ENCODE data around the gene SLC29A3. TPM values are rescaled to one million over a fixed set of nuclear protein-coding genes. Genes with fewer than 3 reads are reported as not detected.

Gene SLC29A3
- total RNA-seq, 1 experiment from 2014 or later, result 3.4 TPM

DNA sequence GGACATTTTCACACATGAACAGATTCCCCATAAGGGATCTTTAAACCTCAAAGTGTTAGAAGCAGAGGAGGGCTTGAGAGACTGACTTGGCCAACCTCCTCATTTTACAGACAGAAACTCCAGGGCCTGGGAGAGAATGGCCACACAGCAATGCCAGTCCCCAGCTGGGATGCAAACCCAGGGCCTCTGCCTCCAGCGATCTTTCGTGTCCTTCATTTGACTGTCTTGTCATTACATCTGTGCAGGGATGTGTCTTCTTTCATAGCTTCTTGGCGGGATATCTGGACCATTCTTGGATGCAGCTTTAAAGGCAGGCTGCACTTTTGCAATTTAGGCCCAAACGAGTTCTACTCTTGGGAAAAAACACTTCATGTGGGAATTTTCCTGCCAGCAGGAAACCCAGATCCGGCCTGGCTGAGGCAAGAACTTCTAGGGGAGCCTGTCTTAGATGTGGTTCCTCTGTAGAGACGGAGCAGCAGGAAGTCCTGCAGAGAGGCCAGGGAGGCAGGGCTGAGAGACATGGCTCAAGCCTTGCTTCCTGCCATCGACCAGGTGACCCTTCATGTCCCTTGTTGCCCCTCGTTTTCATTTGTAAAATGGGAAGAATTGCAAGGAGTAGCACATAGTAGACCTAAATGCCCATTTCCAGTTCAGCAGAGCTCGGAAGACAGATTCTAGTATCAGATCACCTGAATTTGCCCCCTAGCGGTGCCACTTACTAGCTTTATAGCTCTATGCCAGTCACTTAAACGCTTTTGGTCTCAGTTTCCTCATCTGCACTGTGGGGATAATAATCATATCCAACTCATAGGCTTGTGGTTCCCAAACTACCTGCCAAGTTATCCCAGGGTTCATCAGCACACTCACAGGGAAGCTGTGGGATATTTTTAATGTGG is 43.9 kb upstream of the SLC29A3 start:
- H3K4me2 ChIP-seq (ENCODE audit: low read depth, low read length, poor library complexity, severe bottlenecking), result no peak overlapping the region
- no peaks in the 10 kb centered on the region for H3K79me2 ChIP-seq (ENCODE audit: low read length)
- DNase-seq, result peak; percentile 57
- no peak overlapping the region for H3K4me3 ChIP-seq (ENCODE audit: low read length)
- no peaks in the 10 kb centered on the region for H4K20me1 ChIP-seq (ENCODE audit: insufficient read depth, low read depth, low read length)
- H3K27me3 ChIP-seq (ENCODE audit: low read length), result no peaks in the 10 kb centered on the region
- H3K36me3 ChIP-seq (ENCODE audit: insufficient read depth, low read length), result no peaks in the 10 kb centered on the region
- no peak overlapping the region for H3K27ac ChIP-seq (ENCODE audit: low read length)
- H3K4me1 ChIP-seq (ENCODE audit: low read length), result no peaks in the 10 kb centered on the region
- no peaks in the 10 kb centered on the region for H3K9me3 ChIP-seq (ENCODE audit: low read length)
- H3K9me2 ChIP-seq (replicated peaks; ENCODE audit: insufficient read depth, low read length), result no peaks in the 10 kb centered on the region
- no peak overlapping the region for H2AFZ ChIP-seq (ENCODE audit: low read length)
- H3K9ac ChIP-seq (ENCODE audit: low read length), result no peak overlapping the region

DNA sequence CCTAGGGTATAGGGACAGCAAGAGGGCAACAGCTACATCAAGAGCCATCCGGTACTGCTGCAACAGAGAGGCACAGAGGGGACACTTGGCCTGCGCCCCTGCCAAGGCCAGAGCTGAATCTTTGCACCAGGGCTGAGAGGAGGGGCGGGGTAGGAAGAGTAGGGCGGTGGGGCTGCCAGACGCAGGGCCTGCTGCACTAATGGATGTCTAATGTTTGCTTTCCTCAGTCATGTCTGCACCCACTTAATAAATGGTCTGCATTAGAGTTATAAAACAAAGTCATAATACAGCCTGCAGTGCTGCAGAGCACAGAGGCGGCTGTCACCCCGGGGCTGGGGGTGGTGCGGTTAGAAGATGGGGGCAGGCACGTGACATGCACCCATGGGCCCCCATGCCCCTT is 42.2 kb upstream of the SLC29A3 start:
- H3K9me2 ChIP-seq (replicated peaks; ENCODE audit: insufficient read depth, low read length), result no peaks in the 10 kb centered on the region
- no peaks in the 10 kb centered on the region for H3K79me2 ChIP-seq (ENCODE audit: low read length)
- no peaks in the 10 kb centered on the region for H3K27me3 ChIP-seq (ENCODE audit: low read length)
- H4K20me1 ChIP-seq (ENCODE audit: insufficient read depth, low read depth, low read length), result no peaks in the 10 kb centered on the region
- H3K27ac ChIP-seq (ENCODE audit: low read length), result no peak overlapping the region
- DNase-seq, result no peak
- H3K9me3 ChIP-seq (ENCODE audit: low read length), result no peaks in the 10 kb centered on the region
- H3K4me2 ChIP-seq (ENCODE audit: low read depth, low read length, poor library complexity, severe bottlenecking), result no peak overlapping the region
- H3K4me1 ChIP-seq (ENCODE audit: low read length), result no peaks in the 10 kb centered on the region
- no peak overlapping the region for H3K4me3 ChIP-seq (ENCODE audit: low read length)
- H3K9ac ChIP-seq (ENCODE audit: low read length), result no peak overlapping the region
- no peak overlapping the region for H2AFZ ChIP-seq (ENCODE audit: low read length)
- H3K36me3 ChIP-seq (ENCODE audit: insufficient read depth, low read length), result no peaks in the 10 kb centered on the region

DNA sequence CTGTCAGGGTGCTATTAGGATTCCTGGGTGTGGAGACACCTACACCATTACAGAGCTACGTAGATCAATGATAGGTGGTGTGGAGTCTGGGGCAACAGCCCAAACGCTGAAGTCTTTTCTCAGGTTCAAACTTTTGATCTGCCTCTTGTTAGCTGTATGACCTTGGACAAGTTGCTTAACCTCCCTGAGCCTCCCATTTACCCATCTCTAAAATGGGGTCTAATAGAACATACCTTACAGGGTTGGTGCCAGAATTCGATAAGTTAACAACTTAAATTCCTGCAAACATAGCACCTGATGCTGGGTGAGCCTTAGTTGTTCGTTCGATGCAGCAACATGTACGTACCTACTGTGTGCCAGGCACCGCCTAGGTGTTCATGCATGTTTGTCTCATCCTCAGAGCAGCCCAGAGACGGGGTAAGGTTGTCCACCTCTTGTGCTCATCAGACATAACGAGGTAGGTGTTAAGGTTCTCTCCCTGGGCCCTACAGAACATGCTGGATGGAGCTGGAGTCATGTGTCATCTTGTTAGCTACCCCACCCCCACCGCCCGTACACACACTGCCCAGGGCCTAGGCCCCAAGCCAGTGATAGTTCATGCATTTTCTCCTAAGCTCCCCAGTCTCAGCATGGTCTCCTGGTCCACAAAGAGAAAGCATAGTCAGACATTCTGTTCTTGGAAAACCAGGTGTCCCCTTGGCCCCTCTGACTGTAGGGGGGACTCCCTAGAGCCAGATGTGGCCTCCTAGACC is 41.0 kb upstream of the SLC29A3 start:
- no peak for DNase-seq
- Histone ChIP-seq H2AFZ (ENCODE audit: low read length) (no peak overlapping the region), H3K9me2 (replicated peaks; ENCODE audit: insufficient read depth, low read length) (no peaks in the 10 kb centered on the region), H3K4me1 (ENCODE audit: low read length) (no peaks in the 10 kb centered on the region), H3K27me3 (ENCODE audit: low read length) (no peaks in the 10 kb centered on the region), H3K4me3 (ENCODE audit: low read length) (no peak overlapping the region), H3K27ac (ENCODE audit: low read length) (no peak overlapping the region), H3K36me3 (ENCODE audit: insufficient read depth, low read length) (no peaks in the 10 kb centered on the region), H4K20me1 (ENCODE audit: insufficient read depth, low read depth, low read length) (no peaks in the 10 kb centered on the region), H3K9me3 (ENCODE audit: low read length) (no peaks in the 10 kb centered on the region), H3K4me2 (ENCODE audit: low read depth, low read length, poor library complexity, severe bottlenecking) (no peak overlapping the region), H3K79me2 (ENCODE audit: low read length) (no peaks in the 10 kb centered on the region), H3K9ac (ENCODE audit: low read length) (no peak overlapping the region)

DNA sequence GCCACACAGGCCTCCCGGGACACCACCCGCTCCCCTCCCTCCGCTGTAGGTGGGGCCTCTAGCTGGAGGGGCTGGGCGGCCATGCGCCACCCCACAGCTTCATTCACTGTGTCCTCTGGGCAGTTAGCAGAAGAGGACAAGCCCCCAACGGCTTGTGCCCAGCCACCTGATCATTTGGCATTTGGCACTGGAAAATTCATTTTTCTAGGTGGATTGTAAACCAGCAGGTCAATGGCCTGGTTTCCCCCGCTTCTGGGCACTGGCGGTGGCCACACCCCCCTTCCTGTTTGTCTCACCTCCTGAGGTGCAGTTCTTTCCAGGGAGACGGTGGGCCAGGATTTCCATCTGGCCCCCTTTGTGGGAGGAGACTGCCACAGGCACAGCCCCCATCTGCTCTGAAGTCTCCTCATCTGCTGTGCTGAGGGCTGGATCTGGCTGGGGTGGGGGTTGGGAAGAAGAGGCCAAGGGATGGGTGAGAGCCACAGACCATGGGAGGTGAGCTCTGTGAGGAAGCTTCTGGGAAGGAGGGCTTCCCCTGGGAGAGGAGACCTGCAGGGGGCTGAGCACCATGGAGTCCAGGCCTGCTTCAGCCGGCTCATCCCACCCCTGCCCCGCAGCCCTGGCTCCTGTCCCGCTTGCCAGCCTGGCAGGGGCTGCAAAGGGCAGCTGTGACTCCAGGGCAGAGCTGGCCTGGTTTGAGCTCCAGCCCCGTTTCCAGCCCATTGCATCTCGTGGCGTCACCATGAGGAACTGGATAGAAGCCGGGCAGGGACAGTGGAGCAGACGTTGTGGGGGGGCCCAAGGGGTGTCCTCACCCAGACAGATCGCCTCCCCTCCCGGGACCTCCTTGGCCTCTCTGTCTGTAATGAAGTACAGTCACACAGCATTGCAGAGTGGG is 40.1 kb upstream of the SLC29A3 start:
- H3K9me2 ChIP-seq (replicated peaks; ENCODE audit: insufficient read depth, low read length), result no peaks in the 10 kb centered on the region
- no peak overlapping the region for H3K27ac ChIP-seq (ENCODE audit: low read length)
- no peaks in the 10 kb centered on the region for H3K36me3 ChIP-seq (ENCODE audit: insufficient read depth, low read length)
- no peaks in the 10 kb centered on the region for H3K4me1 ChIP-seq (ENCODE audit: low read length)
- no peak overlapping the region for H3K4me2 ChIP-seq (ENCODE audit: low read depth, low read length, poor library complexity, severe bottlenecking)
- DNase-seq, result no peak
- H3K4me3 ChIP-seq (ENCODE audit: low read length), result no peak overlapping the region
- no peaks in the 10 kb centered on the region for H3K9me3 ChIP-seq (ENCODE audit: low read length)
- no peaks in the 10 kb centered on the region for H4K20me1 ChIP-seq (ENCODE audit: insufficient read depth, low read depth, low read length)
- H3K9ac ChIP-seq (ENCODE audit: low read length), result no peak overlapping the region
- H3K27me3 ChIP-seq (ENCODE audit: low read length), result no peaks in the 10 kb centered on the region
- H3K79me2 ChIP-seq (ENCODE audit: low read length), result no peaks in the 10 kb centered on the region
- no peak overlapping the region for H2AFZ ChIP-seq (ENCODE audit: low read length)

DNA sequence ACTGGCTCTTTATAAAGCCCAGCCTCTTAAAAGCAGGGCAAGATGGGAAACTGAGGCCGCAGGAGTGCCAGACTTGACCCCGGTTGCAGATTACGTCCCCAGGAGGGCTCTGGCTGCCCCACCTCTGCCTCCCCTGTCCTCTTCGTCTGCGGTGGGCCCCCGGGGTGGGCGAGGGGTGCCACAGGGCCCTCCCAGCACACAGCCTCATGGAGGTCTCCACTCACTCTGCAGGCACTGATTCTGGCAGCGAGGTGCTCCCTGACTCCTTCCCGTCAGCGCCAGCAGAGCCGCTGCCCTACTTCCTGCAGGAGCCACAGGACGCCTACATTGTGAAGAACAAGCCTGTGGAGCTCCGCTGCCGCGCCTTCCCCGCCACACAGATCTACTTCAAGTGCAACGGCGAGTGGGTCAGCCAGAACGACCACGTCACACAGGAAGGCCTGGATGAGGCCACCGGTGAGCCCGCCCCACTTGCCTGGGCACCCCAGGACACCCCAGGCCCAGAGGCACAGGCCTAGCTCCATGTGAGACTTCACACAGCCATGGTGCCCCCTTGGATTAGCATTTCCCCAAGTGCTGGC is 39.4 kb upstream of the SLC29A3 start:
- Histone ChIP-seq H3K36me3 (ENCODE audit: insufficient read depth, low read length) (no peaks in the 10 kb centered on the region), H3K9ac (ENCODE audit: low read length) (no peak overlapping the region), H3K4me1 (ENCODE audit: low read length) (no peaks in the 10 kb centered on the region), H3K4me2 (ENCODE audit: low read depth, low read length, poor library complexity, severe bottlenecking) (no peak overlapping the region), H3K9me3 (ENCODE audit: low read length) (no peaks in the 10 kb centered on the region), H3K27me3 (ENCODE audit: low read length) (no peaks in the 10 kb centered on the region), H4K20me1 (ENCODE audit: insufficient read depth, low read depth, low read length) (no peaks in the 10 kb centered on the region), H2AFZ (ENCODE audit: low read length) (no peak overlapping the region), H3K79me2 (ENCODE audit: low read length) (no peaks in the 10 kb centered on the region), H3K9me2 (replicated peaks; ENCODE audit: insufficient read depth, low read length) (no peaks in the 10 kb centered on the region), H3K4me3 (ENCODE audit: low read length) (no peak overlapping the region), H3K27ac (ENCODE audit: low read length) (no peak overlapping the region)
- no peak for DNase-seq

DNA sequence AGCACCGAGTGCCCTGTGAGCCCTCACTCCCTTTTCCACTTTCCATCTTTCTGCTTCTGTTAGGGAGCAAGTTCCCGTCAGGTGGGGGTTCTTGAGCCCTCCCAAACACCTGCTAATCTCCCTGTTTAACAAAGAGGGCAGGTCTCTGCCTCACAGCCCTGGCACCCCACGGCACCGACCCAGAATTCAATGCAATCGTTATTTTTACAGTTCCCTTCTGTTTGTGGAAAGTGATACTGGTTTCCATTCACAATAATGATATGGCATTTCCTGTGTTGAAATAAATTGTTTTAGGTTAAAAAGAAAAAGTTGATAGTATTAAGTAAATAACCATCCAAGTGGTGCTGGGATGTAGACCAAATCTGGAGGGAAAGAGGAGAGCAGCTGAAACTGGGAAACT is 38.8 kb upstream of the SLC29A3 start:
- no peak overlapping the region for H3K4me2 ChIP-seq (ENCODE audit: low read depth, low read length, poor library complexity, severe bottlenecking)

DNA sequence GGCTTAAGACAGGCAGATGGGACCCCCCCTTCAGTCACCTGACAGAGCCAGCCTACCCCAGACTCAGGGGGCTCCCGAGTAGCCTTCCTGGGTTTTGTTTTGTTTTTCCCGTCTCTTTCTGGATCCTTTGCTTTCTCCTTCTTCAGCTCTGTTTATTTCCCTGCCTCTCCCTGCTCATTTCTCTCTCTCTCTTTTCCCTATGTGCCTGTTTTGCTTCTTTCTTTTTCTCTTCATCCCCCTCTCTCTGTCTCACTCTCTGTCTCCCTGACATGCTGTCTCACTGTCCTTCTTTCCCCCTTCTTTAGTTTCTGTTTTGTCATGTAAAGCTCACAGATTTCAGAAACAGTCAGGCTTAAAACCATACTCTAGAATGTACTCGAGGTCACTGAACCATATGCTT is 38.2 kb upstream of the SLC29A3 start:
- no peak overlapping the region for H3K4me2 ChIP-seq (ENCODE audit: low read depth, low read length, poor library complexity, severe bottlenecking)
- H2AFZ ChIP-seq (ENCODE audit: low read length), result no peak overlapping the region
- no peaks in the 10 kb centered on the region for H3K9me2 ChIP-seq (replicated peaks; ENCODE audit: insufficient read depth, low read length)
- H3K79me2 ChIP-seq (ENCODE audit: low read length), result no peaks in the 10 kb centered on the region
- no peaks in the 10 kb centered on the region for H3K9me3 ChIP-seq (ENCODE audit: low read length)
- H3K4me1 ChIP-seq (ENCODE audit: low read length), result no peaks in the 10 kb centered on the region
- H3K36me3 ChIP-seq (ENCODE audit: insufficient read depth, low read length), result no peaks in the 10 kb centered on the region
- no peaks in the 10 kb centered on the region for H4K20me1 ChIP-seq (ENCODE audit: insufficient read depth, low read depth, low read length)
- no peaks in the 10 kb centered on the region for H3K27me3 ChIP-seq (ENCODE audit: low read length)
- no peak overlapping the region for H3K9ac ChIP-seq (ENCODE audit: low read length)
- no peak for DNase-seq
- H3K27ac ChIP-seq (ENCODE audit: low read length), result no peak overlapping the region
- no peak overlapping the region for H3K4me3 ChIP-seq (ENCODE audit: low read length)

More for the DNA sequence above, 38.8 kb upstream of the SLC29A3 start:
- no peak overlapping the region for H3K9ac ChIP-seq (ENCODE audit: low read length)
- H3K4me1 ChIP-seq (ENCODE audit: low read length), result no peaks in the 10 kb centered on the region
- H3K9me3 ChIP-seq (ENCODE audit: low read length), result no peaks in the 10 kb centered on the region
- H3K36me3 ChIP-seq (ENCODE audit: insufficient read depth, low read length), result no peaks in the 10 kb centered on the region
- no peak for DNase-seq
- no peaks in the 10 kb centered on the region for H3K9me2 ChIP-seq (replicated peaks; ENCODE audit: insufficient read depth, low read length)
- H3K27me3 ChIP-seq (ENCODE audit: low read length), result no peaks in the 10 kb centered on the region
- no peak overlapping the region for H2AFZ ChIP-seq (ENCODE audit: low read length)
- H3K79me2 ChIP-seq (ENCODE audit: low read length), result no peaks in the 10 kb centered on the region
- no peaks in the 10 kb centered on the region for H4K20me1 ChIP-seq (ENCODE audit: insufficient read depth, low read depth, low read length)
- H3K4me3 ChIP-seq (ENCODE audit: low read length), result no peak overlapping the region
- H3K27ac ChIP-seq (ENCODE audit: low read length), result no peak overlapping the region
